NB4 (cell line): Measurements from ENCODE around the gene NOL9.

Experiments
- DNase-seq: peaks from one replicate; pipeline ENCODE4 v3.0.0; 2010; ENCODE audit warnings: low read depth
- H3K4me3 ChIP-seq: one replicate; pipeline ENCODE4 v1.5.1; 2011; ENCODE audit warnings: mild to moderate bottlenecking, low read depth, low read length, moderate library complexity
- MAX ChIP-seq: IDR thresholded peaks from 2 replicates; pipeline ENCODE4 v1.6.1; 2011; ENCODE audit warnings: low read depth, low read length
- MYC ChIP-seq: IDR thresholded peaks from 2 replicates; pipeline ENCODE4 v1.6.1; 2011; ENCODE audit warnings: low read depth, low read length
- POLR2A ChIP-seq: IDR thresholded peaks from 2 replicates; pipeline ENCODE4 v1.6.1; 2011; ENCODE audit warnings: mild to moderate bottlenecking; ENCODE audit not compliant: insufficient read length; ENCODE audit errors: extremely low read depth
- TF ChIP-seq, protein P1 (sequence below): IDR thresholded peaks from one replicate; pipeline ENCODE4 v1.5.1; 2012; ENCODE audit warnings: low read depth, low read length

NOL9 gene

GRCh38 chr1:6586404-6586816, 32.1 kb upstream of the NOL9 start:
- DNase-seq = no peak
- TF ChIP-seq POLR2A (no peak), MYC (no peak), MAX (no peak)
- TF ChIP-seq, protein P1, sequence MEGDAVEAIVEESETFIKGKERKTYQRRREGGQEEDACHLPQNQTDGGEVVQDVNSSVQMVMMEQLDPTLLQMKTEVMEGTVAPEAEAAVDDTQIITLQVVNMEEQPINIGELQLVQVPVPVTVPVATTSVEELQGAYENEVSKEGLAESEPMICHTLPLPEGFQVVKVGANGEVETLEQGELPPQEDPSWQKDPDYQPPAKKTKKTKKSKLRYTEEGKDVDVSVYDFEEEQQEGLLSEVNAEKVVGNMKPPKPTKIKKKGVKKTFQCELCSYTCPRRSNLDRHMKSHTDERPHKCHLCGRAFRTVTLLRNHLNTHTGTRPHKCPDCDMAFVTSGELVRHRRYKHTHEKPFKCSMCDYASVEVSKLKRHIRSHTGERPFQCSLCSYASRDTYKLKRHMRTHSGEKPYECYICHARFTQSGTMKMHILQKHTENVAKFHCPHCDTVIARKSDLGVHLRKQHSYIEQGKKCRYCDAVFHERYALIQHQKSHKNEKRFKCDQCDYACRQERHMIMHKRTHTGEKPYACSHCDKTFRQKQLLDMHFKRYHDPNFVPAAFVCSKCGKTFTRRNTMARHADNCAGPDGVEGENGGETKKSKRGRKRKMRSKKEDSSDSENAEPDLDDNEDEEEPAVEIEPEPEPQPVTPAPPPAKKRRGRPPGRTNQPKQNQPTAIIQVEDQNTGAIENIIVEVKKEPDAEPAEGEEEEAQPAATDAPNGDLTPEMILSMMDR = no peak
- no peak overlapping the region for H3K4me3 ChIP-seq

DNA sequence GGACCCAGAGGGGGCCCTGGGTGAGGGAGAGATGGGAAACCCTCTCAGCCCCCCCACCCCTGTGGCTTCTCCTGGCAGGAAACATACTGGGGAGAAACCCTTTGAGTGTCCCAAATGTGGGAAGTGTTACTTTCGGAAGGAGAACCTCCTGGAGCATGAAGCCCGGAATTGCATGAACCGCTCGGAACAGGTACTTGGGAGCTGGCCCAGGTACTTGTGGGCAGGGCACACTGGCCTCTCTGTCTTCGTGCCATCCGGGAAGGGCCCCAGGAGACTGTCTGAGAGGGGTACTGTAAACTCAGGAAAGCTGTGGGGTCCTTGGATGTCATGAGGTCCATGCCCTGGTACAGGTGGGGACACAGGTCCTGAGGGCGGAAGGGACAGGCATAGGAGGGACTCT, 31.5 kb upstream of the NOL9 start:
- TF ChIP-seq MAX (no peak), POLR2A (no peak), MYC (no peak)
- TF ChIP-seq, protein P1 = no peak
- DNase-seq = no peak
- H3K4me3 ChIP-seq = no peak overlapping the region

GRCh38 chr1:6585081-6585722, 30.9 kb upstream of the NOL9 start:
- no peak for DNase-seq
- no peak for TF ChIP-seq MAX
- TF ChIP-seq POLR2A = no peak
- no peak for TF ChIP-seq MYC
- TF ChIP-seq, protein P1 = no peak
- H3K4me3 ChIP-seq = no peak overlapping the region

DNA sequence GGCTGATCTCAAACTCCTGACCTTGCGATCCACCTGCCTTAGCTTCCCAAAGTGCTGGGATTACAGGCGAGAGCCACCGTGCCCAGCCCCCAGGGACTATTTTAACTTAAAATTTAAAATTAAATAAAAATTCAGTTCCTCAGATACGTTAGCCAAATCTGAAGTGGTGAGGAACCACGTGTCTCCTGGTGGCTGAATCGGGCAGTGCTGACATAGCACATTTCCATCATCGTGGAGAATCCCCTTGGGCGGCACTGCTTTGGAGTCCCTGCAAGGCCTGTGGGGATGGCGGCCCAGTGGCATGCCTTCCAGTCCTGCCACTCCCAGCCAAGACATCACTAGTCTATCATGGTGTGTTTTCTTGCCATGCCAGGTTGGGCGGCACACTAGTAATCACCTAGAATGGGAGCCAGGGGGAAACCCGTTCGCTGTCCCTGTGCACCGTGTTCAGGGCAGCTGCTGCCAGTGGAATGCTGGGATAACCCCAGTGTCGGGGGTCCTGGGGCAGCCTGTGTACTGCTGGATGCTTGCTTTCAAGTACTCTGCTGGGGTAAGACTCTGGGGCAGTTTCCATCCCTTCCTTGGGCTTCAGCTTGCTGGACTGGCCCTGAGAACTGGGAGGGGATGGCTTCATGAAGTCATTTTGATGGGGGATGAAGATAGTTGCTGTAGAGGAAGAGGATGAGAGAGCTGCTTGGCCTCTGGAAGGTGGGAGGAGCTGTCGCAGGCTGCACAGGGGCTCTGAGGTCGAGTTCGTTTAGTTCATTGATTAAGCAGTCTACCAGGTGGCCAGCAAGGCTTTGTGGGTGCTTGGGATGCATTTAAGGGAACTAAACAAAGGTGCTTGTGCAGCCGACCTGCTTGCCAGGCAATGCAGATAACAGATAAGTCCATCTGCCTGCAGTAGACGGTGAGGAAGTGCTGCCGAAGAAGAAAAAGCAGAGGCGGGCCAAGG, 30.1 kb upstream of the NOL9 start:
- TF ChIP-seq MAX = no peak
- TF ChIP-seq MYC = no peak
- TF ChIP-seq, protein P1 = no peak
- TF ChIP-seq POLR2A = no peak
- H3K4me3 ChIP-seq = no peak overlapping the region
- no peak for DNase-seq

GRCh38 chr1:6582370-6582769, 28.1 kb upstream of the NOL9 start:
- H3K4me3 ChIP-seq = peak overlapping the region; percentile 83
- TF ChIP-seq MAX (no peak), MYC (no peak), POLR2A (no peak)
- TF ChIP-seq, protein P1 = no peak
- DNase-seq = no peak
